ENCODE results near the gene WDR27. TPM values are rescaled to one million over a fixed set of nuclear protein-coding genes. Genes with fewer than 3 reads are reported as not detected.

Gene WDR27
- total RNA-seq, 1 donor from 2014 or later: 59.0 TPM

DNA sequence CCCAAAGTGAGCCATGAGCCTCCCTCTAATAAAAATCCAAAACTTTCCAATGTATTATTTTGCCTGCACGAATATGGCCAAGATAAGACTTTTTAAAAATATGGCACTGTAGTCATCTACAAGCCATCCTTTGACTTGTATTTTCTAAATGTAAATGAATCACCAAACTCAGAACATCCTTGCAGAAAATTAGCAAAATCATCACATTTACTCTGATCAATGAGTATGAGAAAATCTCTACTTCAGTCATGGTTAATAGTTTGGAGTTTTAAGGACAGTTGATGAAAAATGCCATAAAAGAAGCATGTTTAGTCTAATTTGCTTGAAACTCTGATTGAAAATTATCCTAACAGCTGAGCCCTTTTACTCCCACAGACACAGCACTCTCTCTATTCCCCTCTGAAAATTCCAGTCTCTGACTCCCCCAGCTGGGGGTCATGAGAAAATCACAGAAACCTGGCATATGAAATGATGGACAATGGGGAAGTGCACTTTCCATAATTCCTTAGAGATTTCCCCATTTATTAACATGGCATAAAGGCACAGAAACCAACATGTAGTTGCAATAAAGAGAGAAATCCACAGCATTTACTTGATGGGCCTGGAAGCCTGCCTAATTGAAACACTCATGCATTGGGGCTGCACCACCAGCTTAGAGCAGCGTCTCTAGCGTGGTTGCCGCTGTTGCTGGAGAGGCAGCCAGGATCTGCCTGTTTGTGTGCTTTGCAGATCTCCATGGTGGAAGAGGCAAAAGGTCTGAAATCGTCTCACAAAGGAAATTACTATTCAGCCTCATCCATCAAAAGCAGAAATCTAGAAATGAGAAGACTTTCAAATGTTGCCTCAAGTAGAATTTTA, 214.0 kb downstream of the WDR27 start:
- Mint-ChIP-seq H3K4me3 (ENCODE audit: unreplicated experiment) (no peak overlapping the region), H3K9me3 (ENCODE audit: unreplicated experiment) (no peaks in the 10 kb centered on the region), H3K4me1 (ENCODE audit: unreplicated experiment) (no peaks in the 10 kb centered on the region), H3K36me3 (ENCODE audit: low read depth, unreplicated experiment) (peaks cover 1% of the 10 kb centered on the region), H3K27me3 (ENCODE audit: unreplicated experiment) (no peaks in the 10 kb centered on the region), H3K27ac (ENCODE audit: unreplicated experiment) (no peak overlapping the region)
- DNase-seq (ENCODE audit: low spot score): no peak
- TF ChIP-seq, protein P1, sequence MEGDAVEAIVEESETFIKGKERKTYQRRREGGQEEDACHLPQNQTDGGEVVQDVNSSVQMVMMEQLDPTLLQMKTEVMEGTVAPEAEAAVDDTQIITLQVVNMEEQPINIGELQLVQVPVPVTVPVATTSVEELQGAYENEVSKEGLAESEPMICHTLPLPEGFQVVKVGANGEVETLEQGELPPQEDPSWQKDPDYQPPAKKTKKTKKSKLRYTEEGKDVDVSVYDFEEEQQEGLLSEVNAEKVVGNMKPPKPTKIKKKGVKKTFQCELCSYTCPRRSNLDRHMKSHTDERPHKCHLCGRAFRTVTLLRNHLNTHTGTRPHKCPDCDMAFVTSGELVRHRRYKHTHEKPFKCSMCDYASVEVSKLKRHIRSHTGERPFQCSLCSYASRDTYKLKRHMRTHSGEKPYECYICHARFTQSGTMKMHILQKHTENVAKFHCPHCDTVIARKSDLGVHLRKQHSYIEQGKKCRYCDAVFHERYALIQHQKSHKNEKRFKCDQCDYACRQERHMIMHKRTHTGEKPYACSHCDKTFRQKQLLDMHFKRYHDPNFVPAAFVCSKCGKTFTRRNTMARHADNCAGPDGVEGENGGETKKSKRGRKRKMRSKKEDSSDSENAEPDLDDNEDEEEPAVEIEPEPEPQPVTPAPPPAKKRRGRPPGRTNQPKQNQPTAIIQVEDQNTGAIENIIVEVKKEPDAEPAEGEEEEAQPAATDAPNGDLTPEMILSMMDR (IDR thresholded peaks at IDR 0.05; ENCODE audit: unreplicated experiment): no peak

DNA sequence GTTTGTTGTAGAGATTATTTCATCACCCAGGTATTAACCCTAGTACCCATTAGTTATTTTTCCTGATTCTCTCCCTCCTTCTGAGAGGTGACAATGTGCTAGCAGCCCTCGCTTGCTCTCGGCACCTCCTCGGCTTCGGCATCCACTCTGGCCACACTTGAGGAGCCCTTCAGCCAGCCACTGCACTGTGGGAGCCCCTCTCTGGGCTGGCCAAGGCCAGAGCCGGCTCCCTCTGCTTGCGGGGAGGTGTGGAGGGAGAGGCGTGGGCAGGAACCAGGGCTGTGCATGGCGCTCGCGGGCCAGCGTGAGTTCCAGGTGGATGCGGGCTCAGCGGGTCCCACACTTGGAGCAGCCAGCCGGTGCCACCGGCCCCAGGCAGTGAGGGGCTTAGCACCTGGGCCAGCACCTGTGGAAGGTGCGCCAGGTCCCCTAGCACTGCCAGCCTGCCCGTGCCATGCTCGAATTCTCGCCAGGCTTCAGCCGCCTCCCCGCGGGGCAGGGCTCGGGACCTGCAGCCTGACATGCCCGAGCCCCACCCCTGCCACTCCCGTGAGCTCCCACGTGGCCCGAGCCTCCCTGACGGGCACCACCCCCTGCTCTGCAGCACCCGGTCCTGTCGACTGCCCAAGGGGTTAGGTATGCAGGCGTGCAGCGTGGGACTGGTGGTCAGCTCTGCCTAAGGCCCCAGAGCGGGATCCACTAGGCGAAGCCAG, 221.9 kb downstream of the WDR27 start:
- H3K4me3 Mint-ChIP-seq (ENCODE audit: unreplicated experiment): no peak overlapping the region
- H3K4me1 Mint-ChIP-seq (ENCODE audit: unreplicated experiment): no peaks in the 10 kb centered on the region
- H3K27ac Mint-ChIP-seq (ENCODE audit: unreplicated experiment): no peak overlapping the region
- peaks cover 17% of the 10 kb centered on the region for H3K9me3 Mint-ChIP-seq (ENCODE audit: unreplicated experiment)
- TF ChIP-seq, protein P1 (IDR thresholded peaks at IDR 0.05; ENCODE audit: unreplicated experiment): no peak
- peaks cover 14% of the 10 kb centered on the region for H3K36me3 Mint-ChIP-seq (ENCODE audit: low read depth, unreplicated experiment)
- no peak for DNase-seq (ENCODE audit: low spot score)
- peaks cover 4% of the 10 kb centered on the region for H3K27me3 Mint-ChIP-seq (ENCODE audit: unreplicated experiment)

DNA sequence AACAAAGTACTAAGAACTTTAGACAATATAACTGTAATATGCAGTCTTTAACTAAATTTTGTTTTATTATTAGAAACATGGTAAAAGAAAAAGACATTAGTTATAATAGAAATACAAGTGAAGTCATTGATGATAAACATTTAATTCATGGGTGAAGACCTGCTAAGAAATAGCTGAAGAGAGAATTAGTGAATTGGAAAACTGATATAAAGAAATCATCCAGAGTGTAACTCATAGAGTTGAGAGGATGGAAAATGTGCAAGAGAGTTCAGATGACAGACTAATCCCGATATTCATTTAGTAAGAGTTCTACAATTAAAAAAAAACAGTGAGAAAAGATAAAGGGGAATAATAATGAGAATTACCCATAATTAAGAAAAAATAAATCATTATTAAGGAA, 227.5 kb downstream of the WDR27 start:
- no peak overlapping the region for H3K4me3 Mint-ChIP-seq (ENCODE audit: unreplicated experiment)
- no peak overlapping the region for H3K27ac Mint-ChIP-seq (ENCODE audit: unreplicated experiment)
- DNase-seq (ENCODE audit: low spot score): no peak
- H3K4me1 Mint-ChIP-seq (ENCODE audit: unreplicated experiment): no peaks in the 10 kb centered on the region
- peaks cover 21% of the 10 kb centered on the region for H3K9me3 Mint-ChIP-seq (ENCODE audit: unreplicated experiment)
- TF ChIP-seq, protein P1 (IDR thresholded peaks at IDR 0.05; ENCODE audit: unreplicated experiment): no peak
- H3K36me3 Mint-ChIP-seq (ENCODE audit: low read depth, unreplicated experiment): peaks cover 9% of the 10 kb centered on the region
- no peaks in the 10 kb centered on the region for H3K27me3 Mint-ChIP-seq (ENCODE audit: unreplicated experiment)

DNA sequence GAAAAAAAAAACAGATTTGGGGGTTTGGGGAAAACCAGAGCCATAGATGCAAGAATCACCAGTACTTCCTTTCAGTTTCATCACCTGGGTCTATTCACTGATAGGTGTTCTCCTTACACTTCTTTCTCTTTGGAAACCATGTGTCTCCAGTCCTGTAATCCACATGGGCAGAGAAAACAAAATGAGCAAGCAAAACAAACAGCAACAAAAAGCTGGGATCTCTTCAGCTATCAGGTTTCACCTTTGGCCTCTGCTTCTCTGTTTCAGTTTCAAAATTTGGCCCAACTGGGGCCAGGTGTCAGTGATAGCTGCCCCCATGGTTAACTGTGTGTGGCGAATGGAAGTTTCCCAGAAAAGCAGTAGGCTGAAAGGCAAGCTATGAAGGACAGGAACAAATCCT, 228.2 kb downstream of the WDR27 start:
- Mint-ChIP-seq H3K9me3 (ENCODE audit: unreplicated experiment) (peaks cover 16% of the 10 kb centered on the region), H3K4me1 (ENCODE audit: unreplicated experiment) (no peaks in the 10 kb centered on the region), H3K27me3 (ENCODE audit: unreplicated experiment) (no peaks in the 10 kb centered on the region), H3K36me3 (ENCODE audit: low read depth, unreplicated experiment) (peaks cover 9% of the 10 kb centered on the region), H3K27ac (ENCODE audit: unreplicated experiment) (no peak overlapping the region), H3K4me3 (ENCODE audit: unreplicated experiment) (no peak overlapping the region)
- no peak for DNase-seq (ENCODE audit: low spot score)
- TF ChIP-seq, protein P1 (IDR thresholded peaks at IDR 0.05; ENCODE audit: unreplicated experiment): no peak
